ENCODE measurements around the gene GRID2.

Gene GRID2

GRCh38 chr4:92307181-92307580 lies 3.4 kb downstream of the GRID2 start:
- no peak for DNase-seq
- Histone ChIP-seq H3K9me3 (ENCODE audit: severe bottlenecking) (no peaks in the 10 kb centered on the region), H3K4me3 (ENCODE audit: low read depth, low read length) (no peak overlapping the region), H3K36me3 (no peaks in the 10 kb centered on the region), H3K27me3 (ENCODE audit: insufficient read depth, low read depth, severe bottlenecking) (no peaks in the 10 kb centered on the region), H3K27ac (no peak overlapping the region)
- no peak for TF ChIP-seq CTCF (IDR thresholded peaks at IDR 0.05; ENCODE audit: low read depth, low read length)

- Histone ChIP-seq H3K9me3 (ENCODE audit: severe bottlenecking) (no peaks in the 10 kb centered on the region), H3K27me3 (ENCODE audit: insufficient read depth, low read depth, severe bottlenecking) (no peaks in the 10 kb centered on the region), H3K36me3 (no peaks in the 10 kb centered on the region), H3K27ac (no peak overlapping the region), H3K4me3 (ENCODE audit: low read depth, low read length) (no peak overlapping the region)
- no peak for TF ChIP-seq CTCF (IDR thresholded peaks at IDR 0.05; ENCODE audit: low read depth, low read length)
- DNase-seq = no peak
These were observed 4.1 kb downstream of the GRID2 start for GRCh38 chr4:92307866-92308265.

- no peak for TF ChIP-seq CTCF (IDR thresholded peaks at IDR 0.05; ENCODE audit: low read depth, low read length)
- Histone ChIP-seq H3K4me3 (ENCODE audit: low read depth, low read length) (no peak overlapping the region), H3K9me3 (ENCODE audit: severe bottlenecking) (no peaks in the 10 kb centered on the region), H3K27me3 (ENCODE audit: insufficient read depth, low read depth, severe bottlenecking) (no peaks in the 10 kb centered on the region), H3K27ac (no peak overlapping the region), H3K36me3 (no peaks in the 10 kb centered on the region)
- DNase-seq = no peak
These were observed 13.3 kb downstream of the GRID2 start for GRCh38 chr4:92317047-92317446.

GRCh38 chr4:92328095-92328494 lies 24.3 kb downstream of the GRID2 start:
- Histone ChIP-seq H3K9me3 (ENCODE audit: severe bottlenecking) (no peaks in the 10 kb centered on the region), H3K36me3 (no peaks in the 10 kb centered on the region), H3K27me3 (ENCODE audit: insufficient read depth, low read depth, severe bottlenecking) (no peaks in the 10 kb centered on the region), H3K4me3 (ENCODE audit: low read depth, low read length) (no peak overlapping the region), H3K27ac (no peak overlapping the region)
- no peak for TF ChIP-seq CTCF (IDR thresholded peaks at IDR 0.05; ENCODE audit: low read depth, low read length)
- no peak for DNase-seq

- no peaks in the 10 kb centered on the region for H3K9me3 ChIP-seq (ENCODE audit: severe bottlenecking)
- no peaks in the 10 kb centered on the region for H3K36me3 ChIP-seq
- no peak overlapping the region for H3K27ac ChIP-seq
- H3K4me3 ChIP-seq (ENCODE audit: low read depth, low read length) = no peak overlapping the region
- H3K27me3 ChIP-seq (ENCODE audit: insufficient read depth, low read depth, severe bottlenecking) = no peaks in the 10 kb centered on the region
- no peak for TF ChIP-seq CTCF (IDR thresholded peaks at IDR 0.05; ENCODE audit: low read depth, low read length)
- no peak for DNase-seq
These were observed 29.2 kb downstream of the GRID2 start for GRCh38 chr4:92333016-92333415.

- Histone ChIP-seq H3K27me3 (ENCODE audit: insufficient read depth, low read depth, severe bottlenecking) (no peaks in the 10 kb centered on the region), H3K4me3 (ENCODE audit: low read depth, low read length) (no peak overlapping the region), H3K9me3 (ENCODE audit: severe bottlenecking) (no peaks in the 10 kb centered on the region), H3K36me3 (no peaks in the 10 kb centered on the region), H3K27ac (no peak overlapping the region)
- DNase-seq = no peak
- no peak for TF ChIP-seq CTCF (IDR thresholded peaks at IDR 0.05; ENCODE audit: low read depth, low read length)
These were observed 31.1 kb downstream of the GRID2 start for GRCh38 chr4:92334716-92335350.

All from WERI-Rb-1 (cell line).